HG03558 (cell line): Measurements from ENCODE around the gene SLC1A6.
"Not testable (repeated sequence)": the region's sequence is repeated elsewhere in the genome, so short reads cannot be mapped to it uniquely, and the experiment has no call there.

Experiments used
- ATAC-seq: cut with Tn5 transposase; IDR thresholded peaks from one replicate; pipeline ENCODE4 v1.9.1; 2021; ENCODE audit warnings: moderate number of reproducible peaks; ENCODE audit not compliant: unreplicated experiment; ENCODE audit errors: extremely low read depth

Gene SLC1A6

GRCh38 chr19:14979476-14980255 is at the start of gene SLC1A6:
Gene SLC1A6 (minus strand): TSS chr19:14979864. CDS start chr19:14972910, 6,954 bp downstream.
- ATAC-seq, result no peak

- no peak for ATAC-seq
Measured at GRCh38 chr19:15028490-15028889, 48.8 kb upstream of the SLC1A6 start.

GRCh38 chr19:15025217-15025616 is 45.6 kb upstream of the SLC1A6 start:
- ATAC-seq, result no peak

GRCh38 chr19:15022752-15023151 is 43.1 kb upstream of the SLC1A6 start:
- no peak for ATAC-seq

- no peak for ATAC-seq
Measured at GRCh38 chr19:15021286-15022007, 41.8 kb upstream of the SLC1A6 start.

GRCh38 chr19:15018836-15019235 is 39.2 kb upstream of the SLC1A6 start:
- not testable (repeated sequence) for ATAC-seq

- ATAC-seq, result no peak
Measured at GRCh38 chr19:15015946-15016542, 36.4 kb upstream of the SLC1A6 start.

- no peak for ATAC-seq
Measured at GRCh38 chr19:15014579-15014978, 34.9 kb upstream of the SLC1A6 start.

GRCh38 chr19:15010501-15011300 is 31.0 kb upstream of the SLC1A6 start:
- ATAC-seq, result no peak

GRCh38 chr19:15008308-15008707 is 28.6 kb upstream of the SLC1A6 start:
- no peak for ATAC-seq

- no peak for ATAC-seq
Measured at GRCh38 chr19:14997981-14998380, 18.3 kb upstream of the SLC1A6 start.

- no peak for ATAC-seq
Measured at GRCh38 chr19:14992780-14993179, 13.1 kb upstream of the SLC1A6 start.

- ATAC-seq, result no peak
Measured at GRCh38 chr19:14985133-14985532, 5.5 kb upstream of the SLC1A6 start.

- ATAC-seq, result no peak
Measured at GRCh38 chr19:14978161-14978776, 1.4 kb downstream of the SLC1A6 start.

GRCh38 chr19:14977128-14977527 is 2.5 kb downstream of the SLC1A6 start:
- no peak for ATAC-seq

GRCh38 chr19:14974488-14974887 is 5.2 kb downstream of the SLC1A6 start:
- no peak for ATAC-seq

- no peak for ATAC-seq
Measured at GRCh38 chr19:14972676-14973075, 7.0 kb downstream of the SLC1A6 start.

- ATAC-seq, result no peak
Measured at GRCh38 chr19:14971474-14971873, 8.2 kb downstream of the SLC1A6 start.

- ATAC-seq, result no peak
Measured at GRCh38 chr19:14968247-14968646, 11.4 kb downstream of the SLC1A6 start.
